Stimulated activated naive CD8-positive, alpha-beta T cell treated with anti-CD3 and anti-CD28 coated beads, Interleukin-15, amount 100 ng/mL, for 72 hours (primary cell): Measurements from ENCODE around the gene GAS2.

Experiments used
- ATAC-seq: fragments of 150-1000 bp; cut with Tn5 transposase; 2 replicates; pipeline ENCODE4 v1.10.0; 2021; ENCODE audit warnings: mild to moderate bottlenecking, moderate library complexity
- DNase-seq, 2 donors: peaks; one replicate each; pipeline ENCODE4 v3.0.0; 2021 to 2022
- H3K27ac Mint-ChIP-seq, 2 donors: one replicate each; pipeline ENCODE4 v1.8.0; 2022; ENCODE audit warnings: mild to moderate bottlenecking in 2 of 2, mixed read lengths in 2 of 2, moderate library complexity in 2 of 2
- H3K27me3 Mint-ChIP-seq: one replicate; pipeline ENCODE4 v1.8.0; 2022; ENCODE audit warnings: mixed read lengths
- H3K4me1 Mint-ChIP-seq: one replicate; pipeline ENCODE4 v1.8.0; 2022; ENCODE audit warnings: mild to moderate bottlenecking, mixed read lengths
- H3K4me3 Mint-ChIP-seq, 2 donors: one replicate each; pipeline ENCODE4 v1.8.0; 2022; ENCODE audit warnings: mild to moderate bottlenecking in 2 of 2, mixed read lengths in 2 of 2, moderate library complexity in 1 of 2
- H3K9me3 Mint-ChIP-seq, 2 donors: one replicate each; pipeline ENCODE4 v1.8.0; 2022; ENCODE audit warnings: mixed read lengths in 2 of 2

GAS2 gene

GRCh38 chr11:22829231-22830081 is 163.0 kb downstream of the GAS2 start, which contains the start of gene SVIP:
Gene SVIP, minus strand, starts transcription at chr11:22829801. Its CDS starts 53 bp downstream, at chr11:22829748.
- no peaks in the 10 kb centered on the region for H3K9me3 Mint-ChIP-seq
- peak within 1 kb of the TSS; percentile 90 to 93 for H3K27ac Mint-ChIP-seq
- DNase-seq (peak; percentile 90 to 91), ATAC-seq (peak; percentile 87)
- H3K4me1 Mint-ChIP-seq, result peaks cover 7% of the 10 kb centered on the region
- H3K27me3 Mint-ChIP-seq, result no peaks in the 10 kb centered on the region
- H3K4me3 Mint-ChIP-seq, result peak within 1 kb of the TSS; percentile 89 to 90

GRCh38 chr11:22830082-22830414 is 163.6 kb downstream of the GAS2 start:
- DNase-seq (no peak), ATAC-seq (no peak)
- peaks cover 7% of the 10 kb centered on the region for H3K4me1 Mint-ChIP-seq
- peak overlapping the region; percentile 89 to 90 for H3K4me3 Mint-ChIP-seq
- no peaks in the 10 kb centered on the region for H3K9me3 Mint-ChIP-seq
- no peaks in the 10 kb centered on the region for H3K27me3 Mint-ChIP-seq
- H3K27ac Mint-ChIP-seq, result peak overlapping the region in 1 of 2 donors; percentile 87

GRCh38 chr11:22832315-22833015 is 166.1 kb downstream of the GAS2 start:
- Mint-ChIP-seq H3K4me3 (no peak overlapping the region), H3K4me1 (peaks cover 7% of the 10 kb centered on the region), H3K27ac (no peak overlapping the region), H3K27me3 (no peaks in the 10 kb centered on the region), H3K9me3 (no peaks in the 10 kb centered on the region)
- DNase-seq (no peak), ATAC-seq (no peak)

GRCh38 chr11:22846726-22847125 is 180.3 kb downstream of the GAS2 start:
- H3K27me3 Mint-ChIP-seq, result no peaks in the 10 kb centered on the region
- ATAC-seq (no peak), DNase-seq (no peak)
- H3K4me1 Mint-ChIP-seq, result no peaks in the 10 kb centered on the region
- no peak overlapping the region for H3K4me3 Mint-ChIP-seq
- no peak overlapping the region for H3K27ac Mint-ChIP-seq
- peaks cover 0 to 7% of the 10 kb centered on the region in 2 donors for H3K9me3 Mint-ChIP-seq

- ATAC-seq (no peak), DNase-seq (no peak)
- Mint-ChIP-seq H3K27me3 (no peaks in the 10 kb centered on the region), H3K4me1 (no peaks in the 10 kb centered on the region), H3K27ac (no peak overlapping the region), H3K9me3 (no peaks in the 10 kb centered on the region), H3K4me3 (no peak overlapping the region)
These were observed 185.1 kb downstream of the GAS2 start for GRCh38 chr11:22851477-22851876.

- ATAC-seq, result no peak
- no peak overlapping the region for H3K4me3 Mint-ChIP-seq
- H3K4me1 Mint-ChIP-seq, result no peaks in the 10 kb centered on the region
- H3K9me3 Mint-ChIP-seq, result no peaks in the 10 kb centered on the region
- H3K27me3 Mint-ChIP-seq, result no peaks in the 10 kb centered on the region
- H3K27ac Mint-ChIP-seq, result no peak overlapping the region
- DNase-seq, result no peak
These were observed 193.3 kb downstream of the GAS2 start for GRCh38 chr11:22859756-22860155.

- Mint-ChIP-seq H3K4me3 (no peak within 1 kb of the TSS), H3K27me3 (no peaks in the 10 kb centered on the region), H3K4me1 (no peaks in the 10 kb centered on the region), H3K9me3 (no peaks in the 10 kb centered on the region), H3K27ac (no peak within 1 kb of the TSS)
- DNase-seq, result no peak
- ATAC-seq, result no peak
These were observed 193.8 kb downstream of the GAS2 start, which contains the start of gene CCDC179 for GRCh38 chr11:22860241-22860640. Gene CCDC179, minus strand, starts transcription at chr11:22860474. Its CDS starts 53 bp downstream, at chr11:22860421.
